SK-MEL-5 (cell line): ENCODE measurements around the gene AKAP9. TPM values are rescaled to one million over a fixed set of nuclear protein-coding genes. Genes with fewer than 3 reads are reported as not detected.
"Not testable (repeated sequence)": the region's sequence is repeated elsewhere in the genome, so short reads cannot be mapped to it uniquely, and the experiment has no call there.

Source experiments
- DNase-seq: peaks from one replicate; pipeline ENCODE4 v3.0.0-alpha.2; 2016; ENCODE audit warnings: low read depth, low spot score
- in situ Hi-C: cut with HindIII; loops from 2 replicates; pipeline ENCODE4 v1.10.0; 2016; ENCODE audit warnings: low sequenced_read_pairs, high pct_unique_total_duplicates, low pct_unique_long_range_greater_than_20kb
- total RNA-seq: library from RNA; depleted of rRNA; stranded (reverse); fragments of >200 nt; shearing (Covaris generic); gene quantifications from 2 replicates; pipeline ENCODE4 v1.2.3, GENCODE V29; 2014; rRNA removed

AKAP9 gene
- total RNA-seq, 1 experiment from 2014 or later = 42.0 TPM

DNA sequence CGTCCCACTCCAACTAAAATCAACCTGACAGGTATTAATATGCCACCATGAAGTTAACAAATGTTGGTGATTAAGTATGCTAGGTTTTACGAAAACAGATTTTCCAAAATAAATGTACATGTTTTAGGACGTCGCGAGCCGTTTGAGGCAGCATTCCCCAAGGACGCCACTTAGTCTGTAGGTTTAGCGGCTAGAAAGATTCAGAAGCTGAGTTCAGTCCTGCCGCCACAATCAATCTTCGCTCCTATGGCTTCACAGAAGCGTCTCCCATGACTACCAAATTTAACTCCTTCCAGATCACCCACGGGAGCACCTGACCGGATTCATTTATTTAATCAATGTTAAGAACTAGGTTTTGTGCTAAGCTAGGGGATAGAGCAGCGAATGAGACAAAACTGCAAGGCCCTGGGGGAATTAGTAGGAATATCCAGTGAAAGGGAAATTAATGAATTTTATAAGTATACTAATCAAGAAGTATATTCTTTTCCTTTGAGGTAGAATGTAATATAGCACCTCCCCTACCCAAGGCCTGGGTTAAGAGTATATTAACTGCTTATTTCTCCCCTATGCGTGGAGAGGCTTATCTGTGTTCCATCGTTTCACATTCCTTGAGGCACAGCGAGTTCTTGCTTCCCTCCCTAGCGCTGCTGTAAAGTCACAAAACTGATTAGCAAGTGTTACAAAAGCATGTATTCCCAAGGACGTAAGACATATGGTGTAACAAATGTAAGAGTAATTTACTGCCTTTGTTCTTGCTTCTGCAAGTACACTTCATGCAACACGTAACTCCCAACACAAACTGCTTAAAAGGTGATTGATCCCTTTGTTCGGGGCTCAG lies 194.6 kb downstream of the AKAP9 start:
- in situ Hi-C loops = no loop called here
- no peak for DNase-seq

DNA sequence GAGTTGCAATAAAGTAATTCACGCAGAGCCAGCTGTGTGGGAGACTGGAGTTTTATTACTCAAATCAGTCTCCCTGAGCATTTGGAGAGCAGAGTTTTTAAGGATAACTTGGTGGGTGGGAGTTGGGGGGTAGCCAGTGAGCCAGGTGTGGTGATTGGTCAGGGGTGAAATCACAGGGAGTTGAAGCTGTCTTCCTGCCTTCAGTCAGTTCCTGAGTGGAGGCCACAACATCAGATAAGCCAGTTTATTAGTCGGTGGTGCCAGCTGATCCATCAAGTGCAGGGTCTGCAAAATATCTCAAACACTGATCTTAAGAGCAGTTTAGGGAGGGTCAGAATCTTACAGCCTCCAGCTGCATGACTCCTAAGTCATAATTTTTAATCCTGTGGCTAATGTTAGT lies 196.9 kb downstream of the AKAP9 start:
- in situ Hi-C loops = no loop called here
- DNase-seq = no peak

DNA sequence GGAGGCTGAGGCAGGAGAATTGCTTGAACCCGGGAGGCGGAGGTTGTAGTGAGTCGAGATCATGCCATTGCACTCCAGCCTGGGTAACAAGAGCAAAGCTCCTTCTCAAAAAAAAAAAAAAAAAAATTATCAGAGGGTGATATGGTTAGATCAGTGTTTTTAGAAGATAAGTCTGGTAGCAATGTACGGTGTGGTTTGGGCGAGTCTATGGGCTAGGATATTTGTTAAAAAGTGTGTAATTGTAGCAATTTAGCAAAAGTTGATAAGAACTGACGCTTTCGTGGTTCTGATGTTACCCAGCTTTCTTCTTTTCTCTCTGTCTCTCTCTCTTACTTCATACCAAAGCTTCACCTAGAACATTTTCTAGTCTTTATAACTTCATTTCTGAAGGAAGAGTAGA lies 200.5 kb downstream of the AKAP9 start:
- no peak for DNase-seq
- in situ Hi-C loops = no loop called here

- in situ Hi-C loops, DNase-seq: not testable (repeated sequence)
Measured at GRCh38 chr7:92142791-92143190, 202.1 kb downstream of the AKAP9 start.

DNA sequence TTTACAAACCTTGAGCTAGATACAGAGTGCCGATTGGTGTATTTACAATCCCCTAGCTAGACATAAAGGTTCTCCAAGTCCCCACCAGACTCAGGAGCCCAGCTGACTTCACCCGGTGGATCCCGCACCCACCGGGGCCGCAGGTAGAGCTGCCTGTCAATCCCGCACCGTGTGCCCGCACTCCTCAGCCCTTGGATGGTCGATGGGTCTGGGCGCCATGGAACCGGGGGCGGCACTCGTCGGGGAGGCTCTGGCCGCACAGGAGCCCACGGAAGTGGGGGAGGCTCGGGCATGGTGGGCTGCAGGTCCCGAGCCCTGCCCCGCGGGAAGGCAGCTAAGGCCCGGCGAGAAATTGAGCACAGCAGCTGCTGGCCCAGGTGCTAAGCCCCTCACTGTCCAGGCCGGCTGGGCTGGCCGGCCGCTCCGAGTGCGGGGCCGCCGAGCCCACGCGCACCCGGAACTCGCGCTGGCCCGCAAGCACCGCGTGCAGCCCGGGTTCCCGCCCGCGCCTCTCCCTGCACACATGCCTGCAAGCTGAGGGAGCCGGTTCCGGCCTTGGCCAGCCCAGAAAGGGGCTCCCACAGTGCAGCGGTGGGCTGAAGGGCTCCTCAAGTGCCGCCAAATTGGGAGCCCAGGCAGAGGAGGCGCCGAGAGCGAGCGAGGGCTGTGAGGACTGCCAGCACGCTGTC lies 202.7 kb downstream of the AKAP9 start:
- DNase-seq, in situ Hi-C loops: not testable (repeated sequence)

- in situ Hi-C loops = no loop called here
- no peak for DNase-seq
Measured at GRCh38 chr7:92149736-92150239, 209.1 kb downstream of the AKAP9 start.

GRCh38 chr7:92150450-92151017 lies 209.9 kb downstream of the AKAP9 start:
- no peak for DNase-seq
- in situ Hi-C loops = no loop called here

- in situ Hi-C loops = no loop called here
- no peak for DNase-seq
Measured at GRCh38 chr7:92155108-92155739, 214.6 kb downstream of the AKAP9 start.

DNA sequence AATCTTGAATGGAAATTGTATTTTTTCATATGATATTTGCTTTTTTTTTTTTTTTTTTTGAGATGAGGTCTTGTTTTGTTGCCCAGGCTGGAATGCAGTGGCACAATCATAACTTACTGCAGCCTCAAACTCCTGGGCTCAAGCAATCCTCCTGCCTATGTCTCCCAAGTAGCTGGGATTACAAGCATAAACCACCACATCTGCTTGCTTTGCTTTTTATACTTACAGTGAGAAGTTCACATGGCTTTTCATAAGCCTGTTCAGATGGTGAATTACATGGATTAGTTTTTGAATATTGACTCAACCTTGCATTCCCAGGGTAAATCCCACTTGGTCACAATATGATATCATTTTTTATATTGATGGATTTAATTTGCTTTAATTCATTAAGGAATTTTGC lies 216.3 kb downstream of the AKAP9 start:
- no peak for DNase-seq
- in situ Hi-C loops = no loop called here

- in situ Hi-C loops = no loop called here
- DNase-seq = no peak
Measured at GRCh38 chr7:92158660-92159575, 218.3 kb downstream of the AKAP9 start.

Other genes starting within 250 kb of the AKAP9 start
- gene MTERF1, start 60.2 kb upstream of the AKAP9 start, total RNA-seq = 32.1 and 35.6 TPM in 2 replicates
- 203 and 220 TPM in 2 replicates for gene CYP51A1, start 193.6 kb downstream of the AKAP9 start, total RNA-seq
- gene LRRD1, start 238.3 kb downstream of the AKAP9 start, total RNA-seq = not detected in 2 replicates